ENCODE data around the gene GNB1. TPM values are rescaled to one million over a fixed set of nuclear protein-coding genes. Genes with fewer than 3 reads are reported as not detected.

GNB1 gene
- total and polyA plus RNA-seq, 10 of the 15 experiments (the other 5 are each of a cell fraction or from before 2014, with no cell fraction given): 23.0 to 392 (median 93.9) TPM

DNA sequence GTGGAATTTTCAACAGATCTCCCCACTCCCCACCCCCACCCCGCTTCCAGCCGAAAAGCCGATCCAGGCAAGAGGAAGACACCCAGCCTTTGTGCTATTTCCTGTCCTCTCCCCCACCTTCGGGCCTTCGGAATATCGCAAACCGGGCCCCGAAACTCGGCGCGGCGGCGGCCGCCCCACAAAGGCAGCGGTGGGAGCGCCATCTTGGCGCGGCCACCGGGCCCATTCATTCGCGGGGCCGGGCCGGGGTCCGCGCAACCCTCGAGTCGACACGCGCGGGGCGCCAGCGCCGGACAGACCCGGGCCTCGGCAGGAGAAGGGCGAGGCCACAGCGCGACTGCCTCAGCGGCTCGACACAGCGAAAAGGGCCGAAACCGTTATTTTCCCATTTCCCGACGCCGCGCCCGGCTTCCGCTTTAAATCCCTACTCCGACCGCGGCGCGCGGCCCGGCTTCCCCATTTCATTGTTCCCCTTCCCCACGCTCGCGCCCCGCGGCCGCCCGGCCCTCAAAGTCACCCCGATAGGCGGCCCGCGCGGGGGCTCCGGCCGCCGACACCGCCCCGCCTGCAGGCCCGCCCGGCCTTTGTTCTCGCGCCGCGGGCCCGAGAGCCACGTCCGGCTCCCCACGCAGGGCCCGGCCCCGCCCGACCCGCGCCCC lies 911 bp downstream of the GNB1 start (continued):
- TF ChIP-seq SUZ12 (IDR thresholded peaks at IDR 0.05; ENCODE audit: unreplicated experiment) (no peak), CUX1 (IDR thresholded peaks at IDR 0.05; ENCODE audit: insufficient replicate concordance, low read depth, low read length) (no peak), CEBPB (IDR thresholded peaks at IDR 0.05; ENCODE audit: borderline replicate concordance in 1 of 2, low read depth in 2 of 2, low read length in 2 of 2) (no peak), STAT3 (IDR thresholded peaks at IDR 0.05; ENCODE audit: low read depth, low read length) (no peak), CBX5 (IDR thresholded peaks at IDR 0.05; ENCODE audit: low read depth) (no peak), SPI1 (IDR thresholded peaks at IDR 0.05; ENCODE audit: borderline replicate concordance, insufficient read depth, low read depth, low read length) (peak; percentile 42; the same call in 1 of the 2 replicates), ZNF384 (IDR thresholded peaks at IDR 0.05; ENCODE audit: borderline replicate concordance, low read depth, low read length) (no peak), WRNIP1 (IDR thresholded peaks at IDR 0.05; ENCODE audit: borderline replicate concordance, low read depth, low read length) (no peak), FOS (IDR thresholded peaks at IDR 0.05; ENCODE audit: borderline replicate concordance, extremely low read depth, insufficient read length) (no peak), NR2F1 (conservative IDR thresholded peaks at IDR 0.05) (no peak; the same call in 1 of the 2 replicates), BACH1 (IDR thresholded peaks at IDR 0.05; ENCODE audit: borderline replicate concordance) (peak; percentile 62), EP300 (IDR thresholded peaks at IDR 0.05; ENCODE audit: borderline replicate concordance in 1 of 2, control insufficient read depth in 1 of 2, low read depth in 2 of 2, low read length in 2 of 2) (no peak), POLR2AphosphoS2 (IDR thresholded peaks at IDR 0.05; ENCODE audit: low read depth, low read length) (no peak), RB1 (IDR thresholded peaks at IDR 0.05; ENCODE audit: borderline replicate concordance) (peak; percentile 59; the same call in 1 of the 2 replicates), POLR2AphosphoS5 (IDR thresholded peaks at IDR 0.05; ENCODE audit: low read length) (no peak), SMAD5 (IDR thresholded peaks at IDR 0.05; ENCODE audit: low read depth) (no peak), POU2F2 (IDR thresholded peaks at IDR 0.05; ENCODE audit: borderline replicate concordance, low read depth, low read length) (no peak; the same call in 2 of the 3 replicates), ZNF274 (IDR thresholded peaks at IDR 0.05; ENCODE audit: insufficient read depth, insufficient read length) (no peak)
- TF ChIP-seq, protein P1, sequence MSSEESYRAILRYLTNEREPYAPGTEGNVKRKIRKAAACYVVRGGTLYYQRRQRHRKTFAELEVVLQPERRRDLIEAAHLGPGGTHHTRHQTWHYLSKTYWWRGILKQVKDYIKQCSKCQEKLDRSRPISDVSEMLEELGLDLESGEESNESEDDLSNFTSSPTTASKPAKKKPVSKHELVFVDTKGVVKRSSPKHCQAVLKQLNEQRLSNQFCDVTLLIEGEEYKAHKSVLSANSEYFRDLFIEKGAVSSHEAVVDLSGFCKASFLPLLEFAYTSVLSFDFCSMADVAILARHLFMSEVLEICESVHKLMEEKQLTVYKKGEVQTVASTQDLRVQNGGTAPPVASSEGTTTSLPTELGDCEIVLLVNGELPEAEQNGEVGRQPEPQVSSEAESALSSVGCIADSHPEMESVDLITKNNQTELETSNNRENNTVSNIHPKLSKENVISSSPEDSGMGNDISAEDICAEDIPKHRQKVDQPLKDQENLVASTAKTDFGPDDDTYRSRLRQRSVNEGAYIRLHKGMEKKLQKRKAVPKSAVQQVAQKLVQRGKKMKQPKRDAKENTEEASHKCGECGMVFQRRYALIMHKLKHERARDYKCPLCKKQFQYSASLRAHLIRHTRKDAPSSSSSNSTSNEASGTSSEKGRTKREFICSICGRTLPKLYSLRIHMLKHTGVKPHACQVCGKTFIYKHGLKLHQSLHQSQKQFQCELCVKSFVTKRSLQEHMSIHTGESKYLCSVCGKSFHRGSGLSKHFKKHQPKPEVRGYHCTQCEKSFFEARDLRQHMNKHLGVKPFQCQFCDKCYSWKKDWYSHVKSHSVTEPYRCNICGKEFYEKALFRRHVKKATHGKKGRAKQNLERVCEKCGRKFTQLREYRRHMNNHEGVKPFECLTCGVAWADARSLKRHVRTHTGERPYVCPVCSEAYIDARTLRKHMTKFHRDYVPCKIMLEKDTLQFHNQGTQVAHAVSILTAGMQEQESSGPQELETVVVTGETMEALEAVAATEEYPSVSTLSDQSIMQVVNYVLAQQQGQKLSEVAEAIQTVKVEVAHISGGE (CRISPR knock-in tag; IDR thresholded peaks at IDR 0.05): no peak
- TF ChIP-seq, protein P2, sequence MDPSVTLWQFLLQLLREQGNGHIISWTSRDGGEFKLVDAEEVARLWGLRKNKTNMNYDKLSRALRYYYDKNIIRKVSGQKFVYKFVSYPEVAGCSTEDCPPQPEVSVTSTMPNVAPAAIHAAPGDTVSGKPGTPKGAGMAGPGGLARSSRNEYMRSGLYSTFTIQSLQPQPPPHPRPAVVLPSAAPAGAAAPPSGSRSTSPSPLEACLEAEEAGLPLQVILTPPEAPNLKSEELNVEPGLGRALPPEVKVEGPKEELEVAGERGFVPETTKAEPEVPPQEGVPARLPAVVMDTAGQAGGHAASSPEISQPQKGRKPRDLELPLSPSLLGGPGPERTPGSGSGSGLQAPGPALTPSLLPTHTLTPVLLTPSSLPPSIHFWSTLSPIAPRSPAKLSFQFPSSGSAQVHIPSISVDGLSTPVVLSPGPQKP (IDR thresholded peaks at IDR 0.05; ENCODE audit: low read depth, low read length): no peak

Data from GM12878 (cell line).